GM21737 (cell line): Measurements from ENCODE around the gene KCNJ12.
"Not testable (repeated sequence)": the region's sequence is repeated elsewhere in the genome, so short reads cannot be mapped to it uniquely, and the experiment has no call there.

ENCODE experiments used
- ATAC-seq: cut with Tn5 transposase; IDR thresholded peaks from one replicate; pipeline ENCODE4 v1.9.1; 2021; ENCODE audit warnings: mild to moderate bottlenecking, moderate library complexity; ENCODE audit not compliant: unreplicated experiment

KCNJ12 gene

GRCh38 chr17:21436883-21437836, 61.0 kb downstream of the KCNJ12 start:
- not testable (repeated sequence) for ATAC-seq

DNA sequence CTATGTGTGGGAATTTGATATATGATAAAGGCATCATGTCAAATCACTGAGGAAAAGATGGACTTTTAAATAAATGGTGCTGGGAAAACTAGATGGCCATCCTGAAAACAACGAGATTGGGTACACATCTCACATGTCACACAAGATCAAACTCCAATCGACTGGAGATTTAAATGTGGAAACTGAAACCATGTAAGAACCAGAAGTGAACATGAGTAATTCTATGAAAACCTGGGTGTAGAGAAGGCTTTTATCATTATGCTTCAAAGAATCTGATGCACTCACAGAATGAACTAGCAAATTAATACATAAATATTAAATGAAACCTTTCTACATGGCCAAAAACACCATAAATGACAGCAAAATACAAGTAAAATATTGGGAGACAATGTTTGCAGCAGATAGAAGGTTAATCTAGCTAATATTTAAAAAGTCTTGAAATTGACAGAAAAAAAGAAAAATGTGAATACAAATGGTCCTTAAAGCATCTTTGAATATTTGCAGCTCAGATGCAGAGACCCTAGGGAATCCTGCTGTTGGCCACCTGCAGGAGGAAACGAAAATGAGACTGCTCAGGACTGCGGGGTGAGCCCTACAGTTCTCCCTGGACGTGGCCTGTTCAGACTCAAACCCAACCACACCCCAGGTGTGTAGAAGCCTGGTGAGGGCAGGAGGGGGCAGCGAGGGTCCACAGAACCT, 62.3 kb downstream of the KCNJ12 start:
- ATAC-seq = not testable (repeated sequence)

GRCh38 chr17:21439015-21439336, 62.8 kb downstream of the KCNJ12 start:
- ATAC-seq = not testable (repeated sequence)

DNA sequence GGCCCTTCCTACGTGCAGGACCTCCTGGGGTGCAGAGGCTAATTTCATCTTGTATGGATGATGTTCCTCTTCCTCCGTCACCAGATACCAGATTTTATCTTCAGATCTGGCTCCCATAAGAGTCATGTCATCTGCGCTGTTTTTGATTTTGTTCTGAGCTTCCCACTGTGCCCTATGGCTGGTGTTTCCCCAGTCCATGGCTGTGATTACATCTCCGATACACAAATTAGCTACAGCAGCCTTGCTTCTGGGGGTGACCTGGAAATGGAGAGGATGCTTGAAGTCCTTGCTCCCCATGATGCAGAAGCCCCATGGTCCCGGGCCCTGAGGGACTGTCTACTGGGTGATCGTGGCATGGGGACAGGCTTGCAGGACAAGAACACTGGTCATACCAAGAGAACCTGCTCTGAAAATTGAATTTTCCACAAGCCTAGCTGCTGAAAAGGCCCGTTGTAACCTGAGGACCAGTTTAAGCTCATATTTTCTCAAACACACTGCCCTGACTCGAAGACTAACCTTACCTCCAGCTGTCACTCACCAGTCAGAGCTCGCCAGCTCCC, 69.0 kb downstream of the KCNJ12 start:
- no peak for ATAC-seq

GRCh38 chr17:21447552-21447951, 71.4 kb downstream of the KCNJ12 start:
- ATAC-seq = not testable (repeated sequence)

- ATAC-seq = not testable (repeated sequence)
Measured at GRCh38 chr17:21449891-21450290, 73.7 kb downstream of the KCNJ12 start.

GRCh38 chr17:21451975-21452374, 75.8 kb downstream of the KCNJ12 start:
- ATAC-seq = no peak

GRCh38 chr17:21452377-21453143, 76.4 kb downstream of the KCNJ12 start:
- no peak for ATAC-seq

DNA sequence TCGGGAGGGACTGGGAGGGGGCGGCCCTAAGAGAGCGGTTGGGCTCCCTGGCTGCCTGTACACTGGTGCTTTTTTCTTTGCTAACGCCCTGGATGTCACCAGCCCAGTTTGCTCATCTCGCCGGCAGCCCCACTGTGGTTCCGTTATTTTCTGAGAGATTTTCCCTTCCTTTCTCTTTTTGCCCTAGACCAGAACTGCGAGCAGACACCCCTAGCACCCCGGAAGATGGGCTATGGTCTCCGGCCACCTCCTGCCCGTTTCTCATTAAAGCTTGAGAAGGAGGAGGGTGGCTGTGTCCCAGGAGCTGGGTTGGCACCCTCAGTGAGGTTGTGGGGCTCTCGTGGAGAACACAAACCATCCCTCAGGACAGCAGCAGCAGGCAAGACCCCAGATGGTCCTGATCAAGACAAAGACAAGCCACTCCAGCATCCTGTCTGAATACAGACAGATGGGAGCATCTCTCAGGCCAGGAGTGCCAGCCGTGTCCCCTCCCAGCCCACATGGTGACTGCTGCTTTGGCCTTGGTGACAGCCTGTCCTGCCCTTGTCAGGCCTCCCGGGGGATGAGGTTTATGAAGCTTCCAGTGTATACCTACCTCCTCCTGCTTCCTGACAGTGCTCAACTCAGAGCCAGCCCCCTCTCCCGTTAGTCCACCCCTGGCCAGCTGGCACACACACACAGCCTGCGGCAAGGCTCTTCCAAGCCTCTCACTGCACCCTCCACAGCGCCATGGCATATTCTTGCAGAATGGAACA, 77.2 kb downstream of the KCNJ12 start:
- ATAC-seq = no peak

DNA sequence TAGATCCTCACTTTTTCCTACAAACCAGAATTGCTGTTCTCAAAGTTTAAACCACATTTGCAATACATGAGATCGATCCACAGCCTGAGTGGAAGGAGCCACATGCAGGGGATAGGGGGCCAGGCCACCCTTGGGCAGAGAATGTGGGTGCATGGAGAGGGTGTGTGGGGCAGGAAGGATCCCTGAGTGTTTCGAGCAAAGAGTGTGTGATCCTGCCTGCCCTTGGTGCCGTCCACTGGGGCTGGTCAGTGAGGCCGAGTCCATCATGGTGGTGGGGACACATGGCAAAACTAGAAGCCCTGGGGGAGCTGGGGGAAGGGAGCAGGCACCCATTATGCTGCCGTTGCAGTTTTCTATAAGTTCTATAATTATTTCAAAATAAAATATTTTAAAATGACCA, 77.8 kb downstream of the KCNJ12 start:
- ATAC-seq = not testable (repeated sequence)

GRCh38 chr17:21454441-21454840, 78.3 kb downstream of the KCNJ12 start:
- no peak for ATAC-seq

- no peak for ATAC-seq
Measured at GRCh38 chr17:21455761-21456160, 79.6 kb downstream of the KCNJ12 start.

DNA sequence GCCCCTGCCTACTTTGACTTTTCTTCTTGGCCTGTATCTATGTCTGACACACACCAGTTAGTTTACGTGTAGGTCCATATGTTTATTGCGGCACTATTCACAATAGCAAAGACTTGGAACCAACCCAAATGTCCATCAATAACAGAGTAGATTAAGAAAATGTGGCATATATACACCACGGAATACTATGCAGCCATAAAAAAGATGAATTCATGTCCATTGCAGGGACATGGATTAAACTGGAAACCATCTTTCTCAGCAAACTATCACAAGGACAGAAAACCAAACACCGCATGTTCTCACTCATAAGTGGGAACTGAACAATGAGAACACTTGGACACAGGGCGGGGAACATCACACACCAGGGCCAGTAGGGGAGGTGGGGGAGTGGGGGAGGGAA, 80.3 kb downstream of the KCNJ12 start:
- ATAC-seq = not testable (repeated sequence)

GRCh38 chr17:21457051-21458026, 81.2 kb downstream of the KCNJ12 start:
- ATAC-seq = peak; percentile 67

DNA sequence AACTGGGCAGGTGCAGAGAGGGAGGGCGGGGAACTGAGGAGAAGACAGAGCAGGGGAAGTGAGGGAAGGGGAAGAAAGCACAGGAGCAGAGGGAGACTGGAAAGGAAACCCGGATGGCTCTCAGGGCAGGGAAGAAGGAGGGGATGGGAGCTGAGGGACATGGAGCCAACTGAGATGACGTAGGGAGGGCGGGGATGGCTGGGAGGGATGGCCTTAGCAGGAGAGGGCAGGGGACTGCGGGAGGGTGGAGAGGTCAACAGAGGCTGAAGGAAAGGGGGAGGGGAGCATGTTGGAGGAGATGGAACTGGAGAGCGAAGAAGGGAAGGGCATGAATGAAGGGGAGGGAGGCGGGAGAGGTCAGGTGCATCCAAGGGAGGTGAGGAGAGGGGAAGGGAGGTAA, 81.9 kb downstream of the KCNJ12 start:
- ATAC-seq = no peak

DNA sequence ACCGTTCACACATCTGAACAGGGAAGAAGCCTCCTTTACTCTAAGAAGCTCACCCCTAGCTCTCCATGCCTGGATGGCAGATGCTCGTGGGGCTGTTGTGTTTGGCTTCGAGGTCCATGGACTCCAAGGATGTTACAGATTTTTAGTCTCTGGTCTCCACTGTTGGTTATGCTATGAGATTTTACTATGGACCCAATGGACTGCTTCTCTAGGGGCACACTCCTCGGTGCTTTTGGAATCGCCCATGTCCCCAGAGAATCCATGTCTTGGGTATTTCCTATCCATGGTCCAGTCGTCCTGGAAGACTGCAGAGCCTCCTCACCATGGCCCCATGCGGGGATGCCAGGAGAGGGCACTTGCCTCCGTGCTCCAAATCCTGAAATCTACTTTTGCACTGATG, 83.4 kb downstream of the KCNJ12 start:
- no peak for ATAC-seq

- no peak for ATAC-seq
Measured at GRCh38 chr17:21460358-21460757, 84.2 kb downstream of the KCNJ12 start.

DNA sequence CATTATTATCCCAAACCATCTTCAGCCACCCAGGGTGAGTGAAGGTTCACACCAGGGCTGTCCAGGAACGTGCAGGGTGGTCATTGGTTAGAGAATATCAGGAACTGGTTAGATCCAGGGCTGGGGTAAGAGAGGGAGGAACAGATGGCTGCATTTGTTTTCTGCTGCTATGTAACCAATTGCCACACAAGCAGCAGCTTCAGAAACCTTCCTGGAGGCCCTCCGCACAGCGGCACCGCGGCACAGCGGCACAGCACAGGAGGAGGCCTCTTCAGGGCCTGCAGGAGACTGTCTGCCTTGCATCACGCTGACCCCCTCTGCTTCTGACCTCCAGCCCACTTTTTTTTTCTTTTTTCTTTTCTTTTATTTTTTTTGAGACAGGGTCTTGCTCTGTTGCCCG, 86.1 kb downstream of the KCNJ12 start:
- no peak for ATAC-seq

DNA sequence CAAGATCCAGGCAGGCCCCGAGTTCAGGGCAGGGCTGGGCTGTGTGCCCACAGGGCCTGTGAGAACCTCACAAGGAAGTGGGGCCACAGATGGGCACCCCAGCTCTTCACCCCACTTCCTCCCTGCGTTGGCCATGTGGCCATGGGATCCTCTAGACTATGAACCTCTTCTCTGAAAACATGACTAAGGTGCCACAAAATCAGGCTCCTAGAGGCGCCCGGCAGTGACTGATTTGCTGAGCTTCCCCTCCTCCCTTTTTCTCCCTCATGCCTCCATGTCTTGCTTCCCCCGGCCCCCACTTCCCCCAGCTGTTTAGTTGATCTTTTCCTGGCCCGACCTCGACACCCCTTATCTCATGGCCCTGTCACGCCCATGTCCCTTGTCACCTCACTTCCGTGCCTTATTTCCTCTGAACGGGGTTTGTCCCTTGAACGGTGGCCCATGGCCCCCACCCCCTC, 87.1 kb downstream of the KCNJ12 start:
- ATAC-seq = no peak
